H1 (cell line): ENCODE results near the gene INIP. TPM values are rescaled to one million over a fixed set of nuclear protein-coding genes. Genes with fewer than 3 reads are reported as not detected.

Source experiments
- CTCF ChIA-PET: fragments of 300-600 bp; sonication (Branson Sonifier 250); formaldehyde crosslinking; loops from one replicate; lab custom pipeline; 2021; ENCODE audit not compliant: partially characterized antibody; lab: Charles Lee
- POLR2A ChIA-PET: fragments of 300-600 bp; sonication (Branson Sonifier 250); formaldehyde crosslinking; loops from one replicate; lab custom pipeline; 2021; ENCODE audit warnings: inconsistent platforms; ENCODE audit not compliant: partially characterized antibody; lab: Charles Lee
- DNase-seq, 2 experiments: peaks; one replicate each; pipeline versions ENCODE4 v3.0.0 to v3.0.0-alpha.2; 2010 to 2022; ENCODE audit warnings: low spot score in 2 of 2, low read depth in 1 of 2, mixed read lengths in 1 of 2
- FAIRE-seq: peaks from 2 replicates; lab custom pipeline; 2011; peaks lifted over from hg19 to GRCh38; lab: Jason Lieb, UNC
- H2AFZ ChIP-seq: 2 replicates; pipeline ENCODE4 v1.8.1; 2012; ENCODE audit warnings: low read length, inconsistent platforms
- H2AK5ac ChIP-seq: 2 replicates; pipeline ENCODE4 v1.6.1; 2013; ENCODE audit warnings: low read depth, low read length
- H2BK120ac ChIP-seq: replicated peaks from 2 replicates; pipeline ENCODE3; 2013; ENCODE audit warnings: low read depth, low read length, inconsistent platforms
- H2BK12ac ChIP-seq: 2 replicates; pipeline ENCODE4 v1.6.1; 2013; ENCODE audit warnings: low read depth, low read length
- H2BK15ac ChIP-seq: 2 replicates; pipeline ENCODE4 v1.6.1; 2013; ENCODE audit warnings: low read length
- H2BK20ac ChIP-seq: 2 replicates; pipeline ENCODE4 v1.6.1; 2013; ENCODE audit warnings: low read length
- H2BK5ac ChIP-seq: 2 replicates; pipeline ENCODE4 v1.6.1; 2013; ENCODE audit warnings: low read depth, low read length
- H3K14ac ChIP-seq: 2 replicates; pipeline ENCODE4 v1.6.1; 2013; ENCODE audit warnings: inconsistent platforms; ENCODE audit not compliant: insufficient read length
- H3K18ac ChIP-seq: 2 replicates; pipeline ENCODE4 v1.6.1; 2013; ENCODE audit warnings: low read length; ENCODE audit errors: extremely low read depth
- H3K23ac ChIP-seq: 2 replicates; pipeline ENCODE4 v1.6.1; 2013; ENCODE audit warnings: inconsistent platforms; ENCODE audit not compliant: insufficient read length
- H3K23me2 ChIP-seq: 2 replicates; pipeline ENCODE4 v1.6.1; 2013; ENCODE audit warnings: low read depth, low read length
- H3K27ac ChIP-seq: 2 replicates; pipeline ENCODE4 v1.6.1; 2011; ENCODE audit warnings: low read depth, low read length, inconsistent platforms
- H3K27me3 ChIP-seq, 4 experiments: replicated peaks in 1 of 4; 1 replicate in 1 of 4; 2 replicates in 3 of 4; pipeline versions ENCODE4 v1.6.1 to v1.8.1; 2011 to 2013; ENCODE audit warnings: low read length in 3 of 4, mild to moderate bottlenecking in 3 of 4, inconsistent platforms in 2 of 4, mixed read lengths in 2 of 4, moderate library complexity in 1 of 4; ENCODE audit not compliant: control insufficient read depth in 3 of 4, insufficient read depth in 3 of 4; ENCODE audit errors: extremely low read depth in 1 of 4
- H3K36me3 ChIP-seq, 4 experiments: 2 replicates each; pipeline versions ENCODE4 v1.6.1 to v1.8.1; 2011 to 2013; ENCODE audit warnings: mild to moderate bottlenecking in 4 of 4, low read length in 3 of 4, moderate library complexity in 2 of 4, control low read depth in 1 of 4, inconsistent platforms in 1 of 4; ENCODE audit not compliant: insufficient read depth in 4 of 4, control insufficient read depth in 2 of 4
- H3K4ac ChIP-seq: replicated peaks from 2 replicates; pipeline ENCODE3; 2013; ENCODE audit warnings: low read length, low read depth, mixed read lengths, inconsistent platforms; ENCODE audit not compliant: insufficient read length
- H3K4me1 ChIP-seq, 4 experiments: replicated peaks in 1 of 4; 1 replicate in 1 of 4; 2 replicates in 3 of 4; pipeline versions ENCODE4 v1.6.1 to v1.8.1; 2011 to 2013; ENCODE audit warnings: low read length in 3 of 4, inconsistent platforms in 2 of 4, mixed read lengths in 1 of 4; ENCODE audit not compliant: insufficient read depth in 4 of 4, control insufficient read depth in 3 of 4
- H3K4me2 ChIP-seq, 2 experiments: 2 replicates each; pipeline versions ENCODE4 v1.6.1 to v1.8.1; 2011 to 2013; ENCODE audit warnings: low read depth in 2 of 2, low read length in 2 of 2, control low read depth in 1 of 2, inconsistent platforms in 1 of 2, mild to moderate bottlenecking in 1 of 2; ENCODE audit not compliant: insufficient read depth in 1 of 2
- H3K4me3 ChIP-seq, 4 experiments: fragments of 200-600, 300-600 bp in 1 of 4; sonication (generic), shearing (Covaris generic), sonication (Bioruptor Twin) in 1 of 4; 2 replicates each; pipeline versions ENCODE4 v1.5.1 to v1.8.1; 2011 to 2016; ENCODE audit warnings: low read length in 4 of 4, low read depth in 3 of 4, control low read depth in 2 of 4, inconsistent platforms in 2 of 4, mild to moderate bottlenecking in 2 of 4, mixed read lengths in 1 of 4, moderate library complexity in 1 of 4; ENCODE audit not compliant: insufficient read depth in 2 of 4; ENCODE audit errors: extremely low read depth in 1 of 4
- H3K56ac ChIP-seq: replicated peaks from 2 replicates; pipeline ENCODE3; 2013; ENCODE audit warnings: low read depth, mild to moderate bottlenecking, mixed read lengths, low read length, inconsistent platforms; ENCODE audit not compliant: insufficient read length
- H3K79me1 ChIP-seq: 2 replicates; pipeline ENCODE4 v1.6.1; 2013; ENCODE audit warnings: low read depth, low read length, control low read depth
- H3K79me2 ChIP-seq, 2 experiments: 2 replicates each; pipeline versions ENCODE4 v1.6.1 to v1.8.1; 2012 to 2013; ENCODE audit warnings: low read length in 2 of 2, mild to moderate bottlenecking in 2 of 2, inconsistent platforms in 1 of 2; ENCODE audit not compliant: insufficient read depth in 2 of 2, control insufficient read depth in 1 of 2
- H3K9ac ChIP-seq, 4 experiments: replicated peaks in 1 of 4; 1 replicate in 1 of 4; 2 replicates in 3 of 4; pipeline versions ENCODE4 v1.6.1 to v1.8.1; 2011 to 2013; ENCODE audit warnings: low read depth in 3 of 4, low read length in 3 of 4, control low read depth in 2 of 4, mild to moderate bottlenecking in 2 of 4, moderate library complexity in 2 of 4, inconsistent platforms in 1 of 4; ENCODE audit errors: extremely low read depth in 1 of 4
- H3K9me3 ChIP-seq, 2 experiments: 2 replicates each; pipeline versions ENCODE4 v1.6.1 to v1.8.1; 2012 to 2013; ENCODE audit warnings: mild to moderate bottlenecking in 2 of 2, moderate library complexity in 2 of 2, control low read depth in 1 of 2, inconsistent platforms in 1 of 2, low read depth in 1 of 2, low read length in 1 of 2, mixed read lengths in 1 of 2; ENCODE audit not compliant: insufficient read depth in 2 of 2
- H4K20me1 ChIP-seq, 2 experiments: replicated peaks in 1 of 2; 2 replicates each; pipeline versions ENCODE3 to v1.8.1; 2011 to 2013; ENCODE audit warnings: inconsistent platforms in 2 of 2, low read length in 2 of 2, mild to moderate bottlenecking in 1 of 2; ENCODE audit not compliant: insufficient read depth in 2 of 2, control insufficient read depth in 1 of 2
- H4K5ac ChIP-seq: 2 replicates; pipeline ENCODE4 v1.6.1; 2013; ENCODE audit warnings: low read length, low read depth, mixed read lengths, inconsistent platforms; ENCODE audit not compliant: insufficient read length
- H4K8ac ChIP-seq: 2 replicates; pipeline ENCODE4 v1.8.0; 2013; ENCODE audit warnings: mild to moderate bottlenecking, moderate library complexity, low read length, inconsistent platforms; ENCODE audit not compliant: insufficient read depth; ENCODE audit errors: extremely low read depth
- H4K91ac ChIP-seq: replicated peaks from 2 replicates; pipeline ENCODE3; 2013; ENCODE audit warnings: low read length, mixed read lengths, inconsistent platforms; ENCODE audit not compliant: insufficient read length
- BRCA1 ChIP-seq: IDR thresholded peaks from 2 replicates; pipeline ENCODE4 v1.6.1; 2012; ENCODE audit warnings: low read depth, low read length, improper control_type of control experiment
- POLR2AphosphoS5 ChIP-seq: IDR thresholded peaks from 2 replicates; pipeline ENCODE4 v1.6.1; 2011; ENCODE audit warnings: low read depth, low read length
- RXRA ChIP-seq: IDR thresholded peaks from 2 replicates; pipeline ENCODE4 v1.6.1; 2011; ENCODE audit warnings: low read depth, mild to moderate bottlenecking, low read length, moderate library complexity; ENCODE audit not compliant: insufficient read depth
- SIN3A ChIP-seq, 2 experiments: IDR thresholded peaks in 1 of 2; conservative IDR thresholded peaks in 1 of 2; 2 replicates each; pipeline ENCODE4 v1.6.1; 2011 to 2012; ENCODE audit warnings: low read length in 2 of 2, improper control_type of control experiment in 1 of 2, low read depth in 1 of 2, mild to moderate bottlenecking in 1 of 2
- SP1 ChIP-seq: IDR thresholded peaks from 2 replicates; pipeline ENCODE4 v1.6.1; 2011; ENCODE audit warnings: low read depth, low read length
- SP2 ChIP-seq: IDR thresholded peaks from 2 replicates; pipeline ENCODE4 v1.6.1; 2012; ENCODE audit warnings: mild to moderate bottlenecking, low read length, inconsistent platforms
- SUZ12 ChIP-seq: fragments of 200-600 bp; sonication (generic); IDR thresholded peaks from 2 replicates; pipeline ENCODE4 v1.6.1; 2012; ENCODE audit warnings: mild to moderate bottlenecking, inconsistent platforms, low read length, moderate library complexity, mixed read lengths
- ZNF274 ChIP-seq: IDR thresholded peaks from 2 replicates; pipeline ENCODE4 v1.7.0; 2012; ENCODE audit warnings: low read length, borderline replicate concordance; ENCODE audit errors: extremely low read depth
- WGBS, 2 experiments: shearing (Covaris generic) in 1 of 2; methylation state at CpG; one replicate each; pipeline versions ENCODE4 v1.1.6 to v1.1.7; 2013 to 2015; ENCODE audit warnings: low lambda C conversion rate in 2 of 2, mixed read lengths in 2 of 2, inconsistent platforms in 1 of 2, low coverage in 1 of 2, missing lambda C conversion rate in 1 of 2; ENCODE audit not compliant: insufficient replicate concordance in 2 of 2, insufficient coverage in 1 of 2, insufficient read length in 1 of 2; ENCODE audit errors: extremely low coverage in 1 of 2, missing lambda C conversion rate in 1 of 2; 5-methylcytosine and 5-hydroxymethylcytosine counted together
- polyA plus RNA-seq, 7 experiments: library from polyadenylated mRNA; depleted of rRNA in 3 of 7; stranded (reverse) in 5 of 7; unstranded in 2 of 7; fragments of >200 nt in 5 of 7; fragments of 200-250 nt in 2 of 7; gene quantifications; 1 replicate in 5 of 7; 2 replicates in 1 of 7; 4 replicates in 1 of 7; pipeline versions ENCODE4 v1.2.1 to v1.2.3, GENCODE V29; 2011 to 2013; ENCODE audit warnings: missing spikeins in 2 of 7, mixed read lengths in 2 of 7
- total RNA-seq: library from RNA; stranded (reverse); fragmentation: NEBNext Ultra II Directional; extraction: Animal tissue kit (Norgen Biotek cat#: 25700); gene quantifications from 2 replicates; pipeline ENCODE4 v1.2.1, GENCODE V29; 2021

INIP gene
- total and polyA plus RNA-seq, 2 of the 8 experiments (the other 6 are each of a cell fraction or from before 2014, with no cell fraction given), result 10.7 to 18.3 TPM

- TF ChIP-seq ZNF274, result no peak
- TF ChIP-seq SP1, result no peak
- TF ChIP-seq SP2, result no peak
- no peak for TF ChIP-seq SIN3A (conservative IDR thresholded peaks at IDR 0.05 in 1 of 2, IDR thresholded peaks at IDR 0.05 in 1 of 2; ENCODE audit: low read depth in 1 of 2, low read length in 2 of 2)
- no peak for TF ChIP-seq SUZ12
- no peak for TF ChIP-seq RXRA
- no peak for TF ChIP-seq POLR2AphosphoS5
- no peak for TF ChIP-seq BRCA1
- TF ChIP-seq, all 59 proteins: peak for 0
- FAIRE-seq, result no peak
- CTCF ChIA-PET, result interaction anchor here (0.6 to 2.1 kb wide), 3 partner anchors 39 to 332 kb away, joined by 3 to 6 read pairs (median 4); no protein-coding TSS in a partner anchor
Measured at GRCh38 chr9:112753725-112754124, 35.8 kb upstream of the INIP start.

More at GRCh38 chr9:112753725-112754124, 35.8 kb upstream of the INIP start:
- Histone ChIP-seq H3K9me3 (no peaks in the 10 kb centered on the region), H3K4me3 (no peak overlapping the region), H3K27me3 (no peaks in the 10 kb centered on the region), H2BK5ac (no peak overlapping the region), H2AFZ (no peak overlapping the region), H3K27ac (no peak overlapping the region), H3K23me2 (peaks cover 12% of the 10 kb centered on the region), H4K91ac (no peak overlapping the region), H4K20me1 (no peaks in the 10 kb centered on the region), H3K36me3 (no peaks in the 10 kb centered on the region), H3K4me1 (peaks cover 0 to 7% (median 5%) of the 10 kb centered on the region in 4 experiments; a peak in 6 of 7 replicates), H3K56ac (no peak overlapping the region), H3K14ac (no peak overlapping the region), H4K8ac (no peak overlapping the region), H3K18ac (no peak overlapping the region), H2BK120ac (no peak overlapping the region), H2AK5ac (no peak overlapping the region), H3K79me2 (peaks cover 0 to 8% of the 10 kb centered on the region in 2 experiments; a peak in 1 of 4 replicates), H3K79me1 (no peaks in the 10 kb centered on the region), H2BK12ac (no peak overlapping the region), H2BK20ac (no peak overlapping the region), H3K4ac (no peak overlapping the region), H2BK15ac (no peak overlapping the region), H3K9ac (no peak overlapping the region), H3K23ac (no peak overlapping the region), H3K4me2 (no peak overlapping the region), H4K5ac (no peak overlapping the region)
- 94% methylated on average over 2 of the region's 2 CpGs; no CpG with 5 or more reads in 1 of the 2 experiments for WGBS, 2 experiments
- no peak for DNase-seq
- POLR2A ChIA-PET, result no interaction called here
